ENCODE data around the gene ZGRF1.
"Not testable (repeated sequence)": the region's sequence is repeated elsewhere in the genome, so short reads cannot be mapped to it uniquely, and the experiment has no call there.

The ZGRF1 gene

DNA sequence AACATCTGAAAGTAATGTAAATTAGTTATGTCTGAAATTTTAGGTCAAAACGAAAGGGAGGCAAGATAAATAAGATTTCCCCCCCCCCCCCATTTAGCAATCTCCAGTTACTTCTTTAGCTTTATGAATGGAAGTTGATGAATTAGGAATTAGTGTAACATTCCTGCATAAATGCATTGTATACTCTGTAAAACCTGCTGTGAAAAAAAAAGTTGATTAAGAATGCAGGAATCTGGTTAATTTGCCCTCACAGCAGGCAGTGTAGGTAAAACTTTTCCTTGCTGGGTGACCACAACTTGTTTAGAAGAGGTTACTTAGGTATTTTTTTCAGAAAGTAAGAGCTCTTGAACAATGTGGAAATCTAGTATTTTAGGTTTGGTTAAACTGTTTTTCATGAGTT is 15.5 kb upstream of the ZGRF1 start:
- Histone ChIP-seq H3K27ac (ENCODE audit: low read depth in 2 of 2, low read length in 2 of 2) (no peak overlapping the region), H3K27me3 (ENCODE audit: control insufficient read depth in 2 of 2, insufficient read depth in 2 of 2, low read length in 2 of 2) (no peaks in the 10 kb centered on the region), H3K36me3 (ENCODE audit: control insufficient read depth in 2 of 2, insufficient read depth in 2 of 2, low read length in 2 of 2) (peaks cover 59 to 69% of the 10 kb centered on the region in 2 donors), H3K4me3 (ENCODE audit: low read length in 2 of 2) (no peak overlapping the region), H3K9me3 (ENCODE audit: control insufficient read depth in 2 of 2, low read length in 2 of 2) (no peaks in the 10 kb centered on the region), H3K4me1 (ENCODE audit: control insufficient read depth in 2 of 2, insufficient read depth in 2 of 2, low read length in 2 of 2) (no peaks in the 10 kb centered on the region), H3K9ac (ENCODE audit: low read depth in 1 of 2, low read length in 2 of 2) (no peak overlapping the region)

DNA sequence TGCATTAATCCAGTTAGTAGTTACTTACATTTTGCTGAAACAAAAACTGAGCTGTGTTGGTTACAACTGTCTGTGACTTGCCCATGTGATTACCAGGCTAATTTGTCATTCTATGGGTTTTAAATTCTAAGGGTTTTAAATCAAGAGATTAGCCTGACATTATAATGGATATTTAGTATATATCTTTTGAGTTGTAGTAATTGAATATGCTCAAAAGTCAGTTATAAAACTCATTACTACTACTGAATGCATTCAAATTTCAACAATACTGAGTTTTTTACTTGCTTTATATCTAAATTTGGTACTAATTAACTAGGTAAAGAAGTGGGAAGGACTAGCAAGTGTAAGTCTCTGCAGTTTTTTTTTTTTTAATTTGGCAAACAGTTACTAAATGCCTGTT is 14.9 kb upstream of the ZGRF1 start:
- H3K27me3 ChIP-seq (ENCODE audit: control insufficient read depth in 2 of 2, insufficient read depth in 2 of 2, low read length in 2 of 2) = no peaks in the 10 kb centered on the region
- peaks cover 63 to 71% of the 10 kb centered on the region in 2 donors for H3K36me3 ChIP-seq (ENCODE audit: control insufficient read depth in 2 of 2, insufficient read depth in 2 of 2, low read length in 2 of 2)
- H3K27ac ChIP-seq (ENCODE audit: low read depth in 2 of 2, low read length in 2 of 2) = no peak overlapping the region
- no peak overlapping the region for H3K9ac ChIP-seq (ENCODE audit: low read depth in 1 of 2, low read length in 2 of 2)
- no peak overlapping the region for H3K4me3 ChIP-seq (ENCODE audit: low read length in 2 of 2)
- no peaks in the 10 kb centered on the region for H3K4me1 ChIP-seq (ENCODE audit: control insufficient read depth in 2 of 2, insufficient read depth in 2 of 2, low read length in 2 of 2)
- no peaks in the 10 kb centered on the region for H3K9me3 ChIP-seq (ENCODE audit: control insufficient read depth in 2 of 2, low read length in 2 of 2)

GRCh38 chr4:112650332-112650731 is 13.6 kb upstream of the ZGRF1 start:
- Histone ChIP-seq H3K36me3 (ENCODE audit: control insufficient read depth in 2 of 2, insufficient read depth in 2 of 2, low read length in 2 of 2) (peaks cover 64 to 78% of the 10 kb centered on the region in 2 donors), H3K9ac (ENCODE audit: low read depth in 1 of 2, low read length in 2 of 2) (no peak overlapping the region), H3K4me3 (ENCODE audit: low read length in 2 of 2) (no peak overlapping the region), H3K27ac (ENCODE audit: low read depth in 2 of 2, low read length in 2 of 2) (no peak overlapping the region), H3K27me3 (ENCODE audit: control insufficient read depth in 2 of 2, insufficient read depth in 2 of 2, low read length in 2 of 2) (no peaks in the 10 kb centered on the region), H3K9me3 (ENCODE audit: control insufficient read depth in 2 of 2, low read length in 2 of 2) (no peaks in the 10 kb centered on the region), H3K4me1 (ENCODE audit: control insufficient read depth in 2 of 2, insufficient read depth in 2 of 2, low read length in 2 of 2) (no peaks in the 10 kb centered on the region)

GRCh38 chr4:112649055-112649408 is 12.3 kb upstream of the ZGRF1 start:
- no peak overlapping the region for H3K9ac ChIP-seq (ENCODE audit: low read depth in 1 of 2, low read length in 2 of 2)
- no peaks in the 10 kb centered on the region for H3K9me3 ChIP-seq (ENCODE audit: control insufficient read depth in 2 of 2, low read length in 2 of 2)
- H3K4me1 ChIP-seq (ENCODE audit: control insufficient read depth in 2 of 2, insufficient read depth in 2 of 2, low read length in 2 of 2) = no peaks in the 10 kb centered on the region
- H3K36me3 ChIP-seq (ENCODE audit: control insufficient read depth in 2 of 2, insufficient read depth in 2 of 2, low read length in 2 of 2) = peaks cover 52 to 74% of the 10 kb centered on the region in 2 donors
- no peaks in the 10 kb centered on the region for H3K27me3 ChIP-seq (ENCODE audit: control insufficient read depth in 2 of 2, insufficient read depth in 2 of 2, low read length in 2 of 2)
- no peak overlapping the region for H3K4me3 ChIP-seq (ENCODE audit: low read length in 2 of 2)
- no peak overlapping the region for H3K27ac ChIP-seq (ENCODE audit: low read depth in 2 of 2, low read length in 2 of 2)

GRCh38 chr4:112648263-112649054 is 11.8 kb upstream of the ZGRF1 start:
- Histone ChIP-seq H3K27me3 (ENCODE audit: control insufficient read depth in 2 of 2, insufficient read depth in 2 of 2, low read length in 2 of 2) (no peaks in the 10 kb centered on the region), H3K4me3 (ENCODE audit: low read length in 2 of 2) (no peak overlapping the region), H3K27ac (ENCODE audit: low read depth in 2 of 2, low read length in 2 of 2) (no peak overlapping the region), H3K36me3 (ENCODE audit: control insufficient read depth in 2 of 2, insufficient read depth in 2 of 2, low read length in 2 of 2) (peaks cover 47 to 69% of the 10 kb centered on the region in 2 donors), H3K9me3 (ENCODE audit: control insufficient read depth in 2 of 2, low read length in 2 of 2) (no peaks in the 10 kb centered on the region), H3K9ac (ENCODE audit: low read depth in 1 of 2, low read length in 2 of 2) (no peak overlapping the region), H3K4me1 (ENCODE audit: control insufficient read depth in 2 of 2, insufficient read depth in 2 of 2, low read length in 2 of 2) (no peaks in the 10 kb centered on the region)

- H3K27me3 ChIP-seq (ENCODE audit: control insufficient read depth in 2 of 2, insufficient read depth in 2 of 2, low read length in 2 of 2) = no peaks in the 10 kb centered on the region
- peaks cover 44 to 68% of the 10 kb centered on the region in 2 donors for H3K36me3 ChIP-seq (ENCODE audit: control insufficient read depth in 2 of 2, insufficient read depth in 2 of 2, low read length in 2 of 2)
- H3K9ac ChIP-seq (ENCODE audit: low read depth in 1 of 2, low read length in 2 of 2) = no peak overlapping the region
- no peaks in the 10 kb centered on the region for H3K4me1 ChIP-seq (ENCODE audit: control insufficient read depth in 2 of 2, insufficient read depth in 2 of 2, low read length in 2 of 2)
- H3K9me3 ChIP-seq (ENCODE audit: control insufficient read depth in 2 of 2, low read length in 2 of 2) = no peaks in the 10 kb centered on the region
- H3K4me3 ChIP-seq (ENCODE audit: low read length in 2 of 2) = no peak overlapping the region
- H3K27ac ChIP-seq (ENCODE audit: low read depth in 2 of 2, low read length in 2 of 2) = no peak overlapping the region
Observed at GRCh38 chr4:112647785-112648184, 11.1 kb upstream of the ZGRF1 start.

DNA sequence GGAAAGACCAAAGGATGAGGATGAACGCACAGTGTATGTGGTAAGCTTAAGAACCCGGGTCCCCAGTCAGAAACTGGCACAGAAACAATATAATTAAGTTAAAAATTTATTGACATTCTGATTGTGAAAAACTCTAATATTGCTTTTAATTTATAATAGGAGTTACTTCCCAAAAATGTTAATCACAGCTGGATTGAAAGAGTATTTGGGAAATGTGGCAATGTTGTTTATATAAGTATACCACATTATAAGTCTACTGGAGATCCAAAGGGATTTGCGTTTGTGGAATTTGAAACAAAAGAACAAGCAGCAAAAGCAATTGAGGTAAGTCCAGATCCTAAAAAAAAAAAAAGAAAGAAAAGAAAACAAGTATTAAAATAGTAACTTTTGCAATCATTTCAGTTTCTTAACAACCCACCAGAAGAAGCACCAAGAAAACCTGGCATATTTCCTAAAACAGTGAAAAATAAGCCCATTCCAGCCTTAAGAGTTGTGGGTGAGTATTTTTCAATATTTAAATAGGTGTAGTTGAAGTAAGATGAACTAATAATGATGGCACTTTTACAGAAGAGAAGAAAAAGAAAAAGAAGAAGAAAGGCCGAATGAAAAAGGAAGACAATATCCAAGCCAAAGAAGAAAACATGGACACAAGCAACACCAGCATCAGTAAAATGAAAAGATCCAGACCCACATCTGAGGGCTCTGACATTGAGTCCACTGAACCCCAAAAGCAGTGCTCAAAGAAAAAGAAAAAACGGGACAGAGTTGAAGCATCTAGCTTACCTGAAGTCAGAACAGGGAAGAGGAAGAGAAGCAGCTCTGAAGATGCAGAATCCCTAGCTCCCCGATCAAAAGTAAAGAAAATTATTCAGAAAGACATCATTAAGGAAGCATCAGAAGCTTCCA is 10.2 kb upstream of the ZGRF1 start:
- H3K9ac ChIP-seq (ENCODE audit: low read depth in 1 of 2, low read length in 2 of 2) = no peak overlapping the region
- no peaks in the 10 kb centered on the region for H3K9me3 ChIP-seq (ENCODE audit: control insufficient read depth in 2 of 2, low read length in 2 of 2)
- H3K27me3 ChIP-seq (ENCODE audit: control insufficient read depth in 2 of 2, insufficient read depth in 2 of 2, low read length in 2 of 2) = no peaks in the 10 kb centered on the region
- no peak overlapping the region for H3K27ac ChIP-seq (ENCODE audit: low read depth in 2 of 2, low read length in 2 of 2)
- no peaks in the 10 kb centered on the region for H3K4me1 ChIP-seq (ENCODE audit: control insufficient read depth in 2 of 2, insufficient read depth in 2 of 2, low read length in 2 of 2)
- no peak overlapping the region for H3K4me3 ChIP-seq (ENCODE audit: low read length in 2 of 2)
- H3K36me3 ChIP-seq (ENCODE audit: control insufficient read depth in 2 of 2, insufficient read depth in 2 of 2, low read length in 2 of 2) = peaks cover 40 to 64% of the 10 kb centered on the region in 2 donors

- no peak overlapping the region for H3K27ac ChIP-seq (ENCODE audit: low read depth in 2 of 2, low read length in 2 of 2)
- no peak overlapping the region for H3K4me3 ChIP-seq (ENCODE audit: low read length in 2 of 2)
- H3K36me3 ChIP-seq (ENCODE audit: control insufficient read depth in 2 of 2, insufficient read depth in 2 of 2, low read length in 2 of 2) = peaks cover 31 to 54% of the 10 kb centered on the region in 2 donors
Observed at GRCh38 chr4:112645541-112646329, 9.0 kb upstream of the ZGRF1 start.

GRCh38 chr4:112644595-112645535 is 8.2 kb upstream of the ZGRF1 start:
- not testable (repeated sequence) for H3K27ac ChIP-seq (ENCODE audit: low read depth in 2 of 2, low read length in 2 of 2); H3K9me3 ChIP-seq (ENCODE audit: control insufficient read depth in 2 of 2, low read length in 2 of 2); H3K9ac ChIP-seq (ENCODE audit: low read depth in 1 of 2, low read length in 2 of 2); H3K4me3 ChIP-seq (ENCODE audit: low read length in 2 of 2); H3K27me3 ChIP-seq (ENCODE audit: control insufficient read depth in 2 of 2, insufficient read depth in 2 of 2, low read length in 2 of 2); H3K4me1 ChIP-seq (ENCODE audit: control insufficient read depth in 2 of 2, insufficient read depth in 2 of 2, low read length in 2 of 2)
- peaks cover 24 to 46% of the 10 kb centered on the region in 2 donors for H3K36me3 ChIP-seq (ENCODE audit: control insufficient read depth in 2 of 2, insufficient read depth in 2 of 2, low read length in 2 of 2)

More at GRCh38 chr4:112645541-112646329, 9.0 kb upstream of the ZGRF1 start:
- no peak overlapping the region for H3K9ac ChIP-seq (ENCODE audit: low read depth in 1 of 2, low read length in 2 of 2)
- no peaks in the 10 kb centered on the region for H3K4me1 ChIP-seq (ENCODE audit: control insufficient read depth in 2 of 2, insufficient read depth in 2 of 2, low read length in 2 of 2)
- no peaks in the 10 kb centered on the region for H3K9me3 ChIP-seq (ENCODE audit: control insufficient read depth in 2 of 2, low read length in 2 of 2)
- no peaks in the 10 kb centered on the region for H3K27me3 ChIP-seq (ENCODE audit: control insufficient read depth in 2 of 2, insufficient read depth in 2 of 2, low read length in 2 of 2)

All from mucosa of rectum (tissue), 2 donors.